ENCODE measurements around the gene KCTD8.

DNA sequence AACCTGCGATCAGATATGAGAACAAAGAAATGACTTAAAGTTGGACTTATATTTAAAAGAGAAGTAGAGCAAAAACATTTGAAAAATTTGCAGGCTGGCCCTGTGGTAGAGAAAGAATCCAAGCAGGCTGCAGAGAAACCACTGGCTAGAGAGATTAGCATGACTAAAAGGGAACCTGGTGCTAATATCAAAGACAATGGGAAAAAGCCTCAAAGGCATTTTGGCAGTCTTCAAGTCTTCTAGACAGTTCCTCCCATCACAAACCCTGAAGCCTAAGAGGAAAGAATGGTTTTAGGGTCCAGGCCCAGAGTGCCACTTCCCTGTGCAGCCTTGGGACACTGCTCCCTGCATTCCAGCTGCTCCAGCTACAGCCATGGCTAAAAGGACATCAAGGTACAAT, 33.4 kb downstream of the KCTD8 start:
- TF ChIP-seq, protein P1, sequence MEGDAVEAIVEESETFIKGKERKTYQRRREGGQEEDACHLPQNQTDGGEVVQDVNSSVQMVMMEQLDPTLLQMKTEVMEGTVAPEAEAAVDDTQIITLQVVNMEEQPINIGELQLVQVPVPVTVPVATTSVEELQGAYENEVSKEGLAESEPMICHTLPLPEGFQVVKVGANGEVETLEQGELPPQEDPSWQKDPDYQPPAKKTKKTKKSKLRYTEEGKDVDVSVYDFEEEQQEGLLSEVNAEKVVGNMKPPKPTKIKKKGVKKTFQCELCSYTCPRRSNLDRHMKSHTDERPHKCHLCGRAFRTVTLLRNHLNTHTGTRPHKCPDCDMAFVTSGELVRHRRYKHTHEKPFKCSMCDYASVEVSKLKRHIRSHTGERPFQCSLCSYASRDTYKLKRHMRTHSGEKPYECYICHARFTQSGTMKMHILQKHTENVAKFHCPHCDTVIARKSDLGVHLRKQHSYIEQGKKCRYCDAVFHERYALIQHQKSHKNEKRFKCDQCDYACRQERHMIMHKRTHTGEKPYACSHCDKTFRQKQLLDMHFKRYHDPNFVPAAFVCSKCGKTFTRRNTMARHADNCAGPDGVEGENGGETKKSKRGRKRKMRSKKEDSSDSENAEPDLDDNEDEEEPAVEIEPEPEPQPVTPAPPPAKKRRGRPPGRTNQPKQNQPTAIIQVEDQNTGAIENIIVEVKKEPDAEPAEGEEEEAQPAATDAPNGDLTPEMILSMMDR (IDR thresholded peaks at IDR 0.05): no peak
- TF ChIP-seq POLR2A (IDR thresholded peaks at IDR 0.05): no peak
